ENCODE results near the gene CPXM2. TPM values are rescaled to one million over a fixed set of nuclear protein-coding genes. Genes with fewer than 3 reads are reported as not detected.

The CPXM2 gene
- total and polyA plus RNA-seq, 9 of the 15 experiments (the other 6 are each of a cell fraction or from before 2014, with no cell fraction given), result not detected

GRCh38 chr10:123928427-123928826, 36.8 kb upstream of the CPXM2 start:
- TF ChIP-seq LEF1 (IDR thresholded peaks at IDR 0.05) (no peak), USF2 (CRISPR knock-in tag; IDR thresholded peaks at IDR 0.05) (no peak), FOXA3 (CRISPR knock-in tag; conservative IDR thresholded peaks at IDR 0.05 in 1 of 2, IDR thresholded peaks at IDR 0.05 in 1 of 2) (no peak), SMAD1 (IDR thresholded peaks at IDR 0.05; ENCODE audit: low read depth, low read length, partially characterized antibody) (no peak), ZNF79 (CRISPR knock-in tag; IDR thresholded peaks at IDR 0.05; ENCODE audit: low read depth) (no peak), PHF21A (IDR thresholded peaks at IDR 0.05; ENCODE audit: borderline replicate concordance, low read depth) (no peak), ZNF280B (CRISPR knock-in tag; IDR thresholded peaks at IDR 0.05) (no peak), HMG20A (CRISPR knock-in tag; conservative IDR thresholded peaks at IDR 0.05) (no peak), SMAD3 (CRISPR knock-in tag; conservative IDR thresholded peaks at IDR 0.05) (no peak), RHOXF2B (CRISPR knock-in tag; conservative IDR thresholded peaks at IDR 0.05) (no peak), UBTF (IDR thresholded peaks at IDR 0.05; ENCODE audit: borderline replicate concordance in 1 of 2, low read depth in 2 of 2, low read length in 2 of 2) (no peak), CC2D1A (IDR thresholded peaks at IDR 0.05) (no peak), ATF1 (CRISPR knock-in tag; IDR thresholded peaks at IDR 0.05) (no peak), ATF1 (tag; IDR thresholded peaks at IDR 0.05) (no peak), KDM1A (IDR thresholded peaks at IDR 0.05) (no peak), ARNT (IDR thresholded peaks at IDR 0.05) (no peak), NR2C2 (CRISPR knock-in tag; IDR thresholded peaks at IDR 0.05) (no peak), NR2C2 (tag; IDR thresholded peaks at IDR 0.05) (no peak), NELFE (IDR thresholded peaks at IDR 0.05; ENCODE audit: insufficient read depth, insufficient read length) (no peak)
- no peak overlapping the region for H2AFZ ChIP-seq (ENCODE audit: low read depth, low read length)
- H4K20me1 ChIP-seq (replicated peaks; ENCODE audit: control insufficient read depth, insufficient read depth, low read length), result no peaks in the 10 kb centered on the region
- no peaks in the 10 kb centered on the region for H3K9me1 ChIP-seq (ENCODE audit: control insufficient read depth, insufficient read depth, low read length)
- H3K79me2 ChIP-seq (ENCODE audit: control insufficient read depth, insufficient read depth, low read length), result no peaks in the 10 kb centered on the region
- no peaks in the 10 kb centered on the region for H3K36me3 ChIP-seq (ENCODE audit: control insufficient read depth, insufficient read depth, low read length)
- H3K4me3 ChIP-seq, result no peak overlapping the region
- no CpG with 5 or more reads among the region's 2 CpGs for WGBS (ENCODE audit: insufficient coverage, low coverage, missing lambda C conversion rate)
- DNase-seq (ENCODE audit: extremely low read depth in 1 of 4, low spot score in 3 of 4) (no peak), ATAC-seq (no peak), FAIRE-seq (no peak)
- ChIA-PET CTCF (ENCODE audit: low intra/inter-chr PET ratio) (no interaction called here), POLR2A (no interaction called here)
- no peak overlapping the region for H3K9ac ChIP-seq (ENCODE audit: insufficient read depth in 1 of 2, low read depth in 2 of 2, low read length in 2 of 2)
- H3K27me3 ChIP-seq (ENCODE audit: control insufficient read depth in 2 of 2, insufficient read depth in 2 of 2, low read length in 2 of 2), result no peaks in the 10 kb centered on the region
- H3K9me3 ChIP-seq (replicated peaks; ENCODE audit: control insufficient read depth, insufficient read depth, low read depth, low read length), result no peaks in the 10 kb centered on the region
- H3K27ac ChIP-seq (ENCODE audit: extremely low read depth, low read depth, low read length), result no peak overlapping the region
- no TSS peak for BruUV-seq (replicated peaks)
- H3K4me2 ChIP-seq (ENCODE audit: insufficient read depth, low read length), result no peak overlapping the region
- no peaks in the 10 kb centered on the region for H3K4me1 ChIP-seq (replicated peaks in 1 of 2; ENCODE audit: control insufficient read depth in 2 of 2, insufficient read depth in 2 of 2, low read length in 2 of 2)
- in situ Hi-C loops (cut with MboI), result no loop called here
- intact Hi-C loops (cut with micrococcal nuclease), result no loop called here

Data from K562 (cell line).